Tibial nerve (tissue), 4 donors: ENCODE data around the gene ZNF280B. TPM values are rescaled to one million over a fixed set of nuclear protein-coding genes. Genes with fewer than 3 reads are reported as not detected.
"Not testable (repeated sequence)": the region's sequence is repeated elsewhere in the genome, so short reads cannot be mapped to it uniquely, and the experiment has no call there.

Source experiments
- DNase-seq, 2 donors: peaks; one replicate each; pipeline ENCODE4 v3.0.0-alpha.2; 2019; ENCODE audit warnings: low spot score in 2 of 2
- H3K27ac ChIP-seq, 4 donors: fragments of 200-600 bp; sonication (generic) in 3 of 4; one replicate each; pipeline ENCODE4 v1.5.1; 2017 to 2019; ENCODE audit warnings: mild to moderate bottlenecking in 1 of 4
- H3K27me3 ChIP-seq, 2 donors: fragments of 200-600 bp; sonication (generic) in 1 of 2; one replicate each; pipeline versions ENCODE4 v1.5.1 to v1.6.0; 2017 to 2019
- H3K36me3 ChIP-seq, 3 donors: fragments of 200-600 bp; sonication (generic); one replicate each; pipeline ENCODE4 v1.5.1; 2018 to 2019
- H3K4me1 ChIP-seq, 4 donors: fragments of 200-600 bp; sonication (generic) in 3 of 4; one replicate each; pipeline ENCODE4 v1.5.1; 2017 to 2019
- H3K4me3 ChIP-seq, 4 donors: fragments of 200-600 bp; sonication (generic) in 3 of 4; one replicate each; pipeline ENCODE4 v1.5.1; 2017 to 2019; ENCODE audit warnings: mild to moderate bottlenecking in 1 of 4, moderate library complexity in 1 of 4
- H3K9me3 ChIP-seq, 4 donors: fragments of 200-600 bp; sonication (generic) in 3 of 4; one replicate each; pipeline ENCODE4 v1.5.1; 2017 to 2019
- CTCF ChIP-seq, 5 experiments: fragments of 200-600 bp in 3 of 5; fragments of 450-650 bp in 2 of 5; sonication (generic) in 3 of 5; IDR thresholded peaks; one replicate each; pipeline ENCODE4 v1.5.1; 2016 to 2019; ENCODE audit warnings: antibody characterized with exemption in 5 of 5, mild to moderate bottlenecking in 3 of 5, moderate library complexity in 2 of 5
- EP300 ChIP-seq, 2 donors: sonication (generic); formaldehyde crosslinking; IDR thresholded peaks; one replicate each; pipeline ENCODE4 v1.6.1; 2017; ENCODE audit warnings: antibody characterized with exemption in 2 of 2, mild to moderate bottlenecking in 1 of 2
- POLR2A ChIP-seq, 2 donors: fragments of 450-650 bp; IDR thresholded peaks; one replicate each; pipeline ENCODE4 v1.6.1; 2017; ENCODE audit warnings: antibody characterized with exemption in 2 of 2, mild to moderate bottlenecking in 2 of 2, moderate library complexity in 2 of 2
- WGBS, 2 donors: methylation state at CpG; one replicate each; pipeline ENCODE4 v1.1.5; 2018; 5-methylcytosine and 5-hydroxymethylcytosine counted together
- total RNA-seq, 4 donors: library from RNA; depleted of rRNA; stranded (reverse); fragments of >200 nt; gene quantifications; one replicate each; pipeline ENCODE4 v1.1.0, GENCODE V29; 2016

Gene ZNF280B
- total RNA-seq, 4 donors from 2014 or later: under 0.01 to 0.44 (median 0.30) TPM; not detected in 1

GRCh38 chr22:22506736-22507135, 1.8 kb downstream of the ZNF280B start:
- 88 to 96% methylated on average over 1 of the region's 1 CpG for WGBS, 2 donors
- no peaks in the 10 kb centered on the region for H3K27me3 ChIP-seq
- TF ChIP-seq EP300 (IDR thresholded peaks at IDR 0.05): no peak
- no peak for TF ChIP-seq POLR2A (IDR thresholded peaks at IDR 0.05)
- no peak for TF ChIP-seq CTCF (IDR thresholded peaks at IDR 0.05)
- peaks cover 0 to 9% (median 0%) of the 10 kb centered on the region in 4 donors for H3K4me1 ChIP-seq
- no peak for DNase-seq
- H3K36me3 ChIP-seq: no peaks in the 10 kb centered on the region
- H3K9me3 ChIP-seq: peaks cover 0 to 29% (median 4%) of the 10 kb centered on the region in 4 donors
- no peak overlapping the region for H3K4me3 ChIP-seq
- H3K27ac ChIP-seq: no peak overlapping the region

- DNase-seq: no peak
- Histone ChIP-seq H3K27me3 (no peaks in the 10 kb centered on the region), H3K27ac (no peak overlapping the region), H3K4me3 (no peak overlapping the region), H3K4me1 (no peaks in the 10 kb centered on the region), H3K36me3 (no peaks in the 10 kb centered on the region), H3K9me3 (no peaks in the 10 kb centered on the region)
- 75 to 82% methylated on average over 2 of the region's 2 CpGs for WGBS, 2 donors
- no peak for TF ChIP-seq POLR2A (IDR thresholded peaks at IDR 0.05)
- TF ChIP-seq CTCF (IDR thresholded peaks at IDR 0.05): no peak
- no peak for TF ChIP-seq EP300 (IDR thresholded peaks at IDR 0.05)
These were observed 10.3 kb downstream of the ZNF280B start for GRCh38 chr22:22498267-22498666.

GRCh38 chr22:22491589-22491988, 17.0 kb downstream of the ZNF280B start:
- not testable (repeated sequence) for DNase-seq, H3K36me3 ChIP-seq, H3K27me3 ChIP-seq, H3K9me3 ChIP-seq, H3K4me3 ChIP-seq, H3K27ac ChIP-seq, H3K4me1 ChIP-seq
- WGBS, 2 donors: 87 to 93% methylated on average over 3 of the region's 3 CpGs

- no peak for DNase-seq
- H3K4me3 ChIP-seq: no peak overlapping the region
- no peak overlapping the region for H3K27ac ChIP-seq
- no peaks in the 10 kb centered on the region for H3K27me3 ChIP-seq
- 89 to 91% methylated on average over 5 of the region's 5 CpGs for WGBS, 2 donors
- TF ChIP-seq CTCF (IDR thresholded peaks at IDR 0.05) (no peak), EP300 (IDR thresholded peaks at IDR 0.05) (no peak), POLR2A (IDR thresholded peaks at IDR 0.05) (no peak)
- no peaks in the 10 kb centered on the region for H3K9me3 ChIP-seq
- no peaks in the 10 kb centered on the region for H3K36me3 ChIP-seq
- H3K4me1 ChIP-seq: no peaks in the 10 kb centered on the region
These were observed 19.8 kb downstream of the ZNF280B start for GRCh38 chr22:22488736-22489135.

- H3K27ac ChIP-seq: no peak overlapping the region
- no peaks in the 10 kb centered on the region for H3K4me1 ChIP-seq
- 88 to 90% methylated on average over 12 of the region's 12 CpGs for WGBS, 2 donors
These were observed 20.5 kb downstream of the ZNF280B start for GRCh38 chr22:22487869-22488597.

More at GRCh38 chr22:22487869-22488597, 20.5 kb downstream of the ZNF280B start:
- Histone ChIP-seq H3K27me3 (no peaks in the 10 kb centered on the region), H3K9me3 (no peaks in the 10 kb centered on the region), H3K36me3 (no peaks in the 10 kb centered on the region), H3K4me3 (no peak overlapping the region)
- no peak for DNase-seq
- TF ChIP-seq POLR2A (IDR thresholded peaks at IDR 0.05) (no peak), CTCF (IDR thresholded peaks at IDR 0.05) (no peak), EP300 (IDR thresholded peaks at IDR 0.05) (no peak)
